Heart left ventricle (tissue), 13 donors: ENCODE data around the gene NUDT3.

ENCODE experiments used
- CTCF ChIP-seq, 12 donors: fragments of 200-600 bp; sonication (generic) in 4 of 12; IDR thresholded peaks; one replicate each; pipeline versions ENCODE4 v1.5.0 to v1.8.0; 2018 to 2022; ENCODE audit warnings: antibody characterized with exemption in 12 of 12, mild to moderate bottlenecking in 5 of 12
- POLR2A ChIP-seq, 2 donors: fragments of 450-650 bp; IDR thresholded peaks; one replicate each; pipeline ENCODE4 v1.6.1; 2017; ENCODE audit warnings: antibody characterized with exemption in 2 of 2, mild to moderate bottlenecking in 2 of 2, moderate library complexity in 2 of 2
- donor health status: ischemic (EF 13 %, LVEDD 7.1; RV severe dilation, severe dysfunction).
- donor health status: DM: no; HTN: yes; CAD: no.
- donor health status: DM: no; HTN: no; CAD: no.
- donor health status: ischemic (EF 25% LVEDD 6.9; RV normal size, moderate dysfunction).
- donor health status: ischemic (EF 25% LVEDD 5.7; RV mildly dilated, moderate dysfunction).
- donor health status: ischemic (EF 35%, LVEDD 5.7; RV mildly dilated, moderate dysfunction).
- donor health status: nonischemic (EF 11% LVEDD 7.7; RV severe dilation, severe dysfunction).
- donor health status: DM: yes; HTN: yes; CAD: no.
- donor health status: PGD.
- donor health status: ischemic (EF 29% LVEDD 5.4; RV normal size, mild dysfunction).
- donor health status: nonischemic (EF 23%, LVEDD 6.1; RV moderate dilation, normal function).

- TF ChIP-seq CTCF (IDR thresholded peaks at IDR 0.05) (no peak), POLR2A (IDR thresholded peaks at IDR 0.05) (no peak)
Observed at GRCh38 chr6:34243131-34243771, 149.2 kb downstream of the NUDT3 start.
